Neuronal stem cell (in vitro differentiated cells): ENCODE results near the gene TRIB2.

Experiments used
- DNase-seq: peaks from one replicate; pipeline ENCODE4 v3.0.0-alpha.2; 2013; ENCODE audit warnings: low spot score
- H2AFZ ChIP-seq: one replicate; pipeline ENCODE4 v1.6.1; 2013; ENCODE audit warnings: mild to moderate bottlenecking, low read length, inconsistent platforms
- H2AK5ac ChIP-seq: 2 replicates; pipeline ENCODE4 v1.6.1; 2013; ENCODE audit warnings: low read depth, mild to moderate bottlenecking, inconsistent platforms, low read length, moderate library complexity, mixed read lengths
- H2BK120ac ChIP-seq: 2 replicates; pipeline ENCODE4 v1.6.1; 2013; ENCODE audit warnings: low read depth, mild to moderate bottlenecking, inconsistent platforms, low read length, moderate library complexity, mixed read lengths
- H2BK12ac ChIP-seq: one replicate; pipeline ENCODE4 v1.6.1; 2013; ENCODE audit warnings: low read length, inconsistent platforms
- H2BK15ac ChIP-seq: 2 replicates; pipeline ENCODE4 v1.6.1; 2013; ENCODE audit warnings: mild to moderate bottlenecking, low read length, inconsistent platforms, mixed read lengths
- H2BK5ac ChIP-seq: one replicate; pipeline ENCODE4 v1.6.1; 2013; ENCODE audit warnings: inconsistent platforms, mild to moderate bottlenecking, low read length, moderate library complexity
- H3K14ac ChIP-seq: one replicate; pipeline ENCODE4 v1.6.1; 2013; ENCODE audit warnings: low read length, inconsistent platforms
- H3K18ac ChIP-seq: 2 replicates; pipeline ENCODE4 v1.6.1; 2013; ENCODE audit warnings: low read length, inconsistent platforms
- H3K23ac ChIP-seq: 2 replicates; pipeline ENCODE4 v1.6.1; 2013; ENCODE audit warnings: low read depth, mild to moderate bottlenecking, mixed read lengths, low read length, inconsistent platforms; ENCODE audit not compliant: poor library complexity
- H3K27ac ChIP-seq: replicated peaks from 3 replicates; pipeline ENCODE4 v1.5.1; 2013; ENCODE audit warnings: low read length, inconsistent platforms
- H3K27me3 ChIP-seq, 3 experiments: 2 replicates each; pipeline ENCODE4 v1.6.1; 2013; ENCODE audit warnings: low read length in 3 of 3, mild to moderate bottlenecking in 2 of 3, inconsistent platforms in 1 of 3, low read depth in 1 of 3, mixed read lengths in 1 of 3, moderate library complexity in 1 of 3; ENCODE audit not compliant: control insufficient read depth in 3 of 3, insufficient read depth in 3 of 3
- H3K36me3 ChIP-seq, 2 donors: replicated peaks in 1 of 2; 2 replicates each; pipeline ENCODE4 v1.6.1; 2013; ENCODE audit warnings: low read length in 2 of 2; ENCODE audit not compliant: control insufficient read depth in 2 of 2, insufficient read depth in 2 of 2
- H3K4ac ChIP-seq: 2 replicates; pipeline ENCODE4 v1.6.1; 2013; ENCODE audit warnings: inconsistent platforms, mild to moderate bottlenecking, low read length, moderate library complexity
- H3K4me1 ChIP-seq, 2 donors: 1 replicate in 1 of 2; 2 replicates in 1 of 2; pipeline ENCODE4 v1.6.1; 2013; ENCODE audit warnings: low read length in 2 of 2, low read depth in 1 of 2; ENCODE audit not compliant: control insufficient read depth in 2 of 2, insufficient read depth in 1 of 2
- H3K4me2 ChIP-seq: one replicate; pipeline ENCODE4 v1.6.1; 2013; ENCODE audit warnings: mild to moderate bottlenecking, low read length, inconsistent platforms; ENCODE audit not compliant: insufficient read depth, poor library complexity, severe bottlenecking
- H3K4me3 ChIP-seq, 2 donors: 2 replicates each; pipeline ENCODE4 v1.5.1; 2013; ENCODE audit warnings: low read length in 2 of 2, mild to moderate bottlenecking in 2 of 2, inconsistent platforms in 1 of 2, moderate library complexity in 1 of 2
- H3K79me1 ChIP-seq: one replicate; pipeline ENCODE4 v1.6.1; 2013; ENCODE audit warnings: low read depth, mild to moderate bottlenecking, inconsistent platforms, low read length, moderate library complexity
- H3K9ac ChIP-seq: one replicate; pipeline ENCODE4 v1.6.1; 2013; ENCODE audit warnings: mild to moderate bottlenecking, low read depth, low read length, inconsistent platforms; ENCODE audit not compliant: poor library complexity
- H3K9me3 ChIP-seq, 2 donors: replicated peaks in 1 of 2; 2 replicates each; pipeline versions ENCODE3 to v1.6.1; 2013; ENCODE audit warnings: low read length in 2 of 2, mild to moderate bottlenecking in 2 of 2, inconsistent platforms in 1 of 2, low read depth in 1 of 2, mixed read lengths in 1 of 2, moderate library complexity in 1 of 2; ENCODE audit not compliant: control insufficient read depth in 2 of 2, insufficient read depth in 1 of 2
- H4K8ac ChIP-seq: one replicate; pipeline ENCODE4 v1.6.1; 2013; ENCODE audit warnings: low read depth, mild to moderate bottlenecking, inconsistent platforms, low read length, moderate library complexity
- H4K91ac ChIP-seq: one replicate; pipeline ENCODE4 v1.6.1; 2013; ENCODE audit warnings: low read length, low read depth, mild to moderate bottlenecking, inconsistent platforms; ENCODE audit not compliant: poor library complexity
- WGBS, 2 donors: extraction: QIAGEN DNeasy Blood & Tissue Kit; methylation state at CpG; one replicate each; pipeline ENCODE4 v1.1.7; 2013; ENCODE audit warnings: missing lambda C conversion rate in 2 of 2, mixed read lengths in 1 of 2; ENCODE audit not compliant: insufficient read length in 2 of 2, insufficient replicate concordance in 1 of 2; ENCODE audit errors: extremely low coverage in 2 of 2; 5-methylcytosine and 5-hydroxymethylcytosine counted together

TRIB2 gene

DNA sequence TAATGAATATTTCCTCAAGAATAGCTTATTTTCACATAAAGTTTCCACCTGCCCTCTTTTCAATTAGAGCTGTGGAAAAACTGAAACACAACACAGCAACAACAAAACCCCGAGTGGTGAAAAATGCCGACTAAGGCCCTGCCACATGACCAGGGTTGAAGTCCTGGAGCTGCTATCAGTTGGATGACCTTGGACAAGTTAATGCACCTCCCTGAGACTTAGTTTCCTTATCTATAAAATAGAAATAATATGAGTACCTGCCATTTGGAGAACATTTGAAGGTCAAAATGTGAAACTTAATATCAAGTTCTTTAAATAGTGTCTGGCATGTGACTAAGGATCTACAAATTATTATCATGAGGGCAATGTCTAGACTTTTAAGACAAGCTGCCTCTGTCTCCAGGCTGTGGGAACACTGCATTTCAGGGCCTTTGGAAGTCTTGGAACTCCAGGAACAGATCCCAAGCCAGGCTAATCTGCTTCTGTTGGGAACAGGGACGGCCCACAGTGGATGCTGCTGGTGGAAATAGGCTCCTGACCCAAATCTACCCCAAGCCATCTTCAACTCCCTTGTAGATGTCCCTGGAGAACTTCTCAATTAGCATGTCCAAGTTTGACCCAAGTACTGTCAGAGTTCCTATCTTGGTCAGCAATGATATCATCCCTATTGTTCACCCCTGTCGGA, 42.0 kb upstream of the TRIB2 start:
- Histone ChIP-seq H3K4me2 (no peak overlapping the region), H3K14ac (no peak overlapping the region), H3K9me3 (peaks cover 3 to 6% of the 10 kb centered on the region in 2 donors), H3K27me3 (no peaks in the 10 kb centered on the region), H3K79me1 (no peaks in the 10 kb centered on the region), H2BK15ac (no peak overlapping the region), H3K23ac (no peak overlapping the region), H3K18ac (no peak overlapping the region), H4K91ac (no peak overlapping the region), H2BK12ac (no peak overlapping the region), H3K4me3 (no peak overlapping the region), H2AK5ac (no peak overlapping the region), H3K36me3 (no peaks in the 10 kb centered on the region), H3K9ac (no peak overlapping the region), H3K4ac (no peak overlapping the region), H2BK5ac (no peak overlapping the region), H3K27ac (no peak overlapping the region), H3K4me1 (no peaks in the 10 kb centered on the region), H4K8ac (no peak overlapping the region), H2BK120ac (no peak overlapping the region), H2AFZ (no peak overlapping the region)
- no peak for DNase-seq
- WGBS, 2 donors: no CpG with 5 or more reads among the region's 4 CpGs

DNA sequence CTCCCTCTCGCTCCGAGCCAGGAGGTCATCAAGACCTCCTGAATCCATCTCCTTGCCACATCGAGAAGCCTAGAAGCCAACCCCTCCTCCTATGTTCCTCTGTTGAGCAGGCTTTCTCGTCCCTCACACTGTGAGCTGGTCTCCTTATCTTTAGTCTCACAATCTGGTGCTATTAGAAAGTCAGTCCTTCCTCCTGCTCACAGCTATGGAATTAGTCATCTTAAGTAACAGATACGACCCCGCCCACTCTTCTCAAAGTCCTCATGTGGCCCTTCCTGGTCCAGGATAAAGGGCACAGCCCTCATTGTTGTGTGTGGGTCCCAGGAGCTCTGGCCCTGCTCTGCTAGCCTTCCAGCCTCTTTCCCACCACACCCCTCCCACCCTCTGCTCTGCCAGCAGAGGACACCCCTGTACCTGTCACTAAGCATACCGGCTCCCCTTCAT, 41.4 kb upstream of the TRIB2 start:
- Histone ChIP-seq H3K4me1 (no peaks in the 10 kb centered on the region), H3K9ac (no peak overlapping the region), H3K27me3 (no peaks in the 10 kb centered on the region), H3K79me1 (no peaks in the 10 kb centered on the region), H3K4me3 (no peak overlapping the region), H2BK15ac (no peak overlapping the region), H2BK12ac (no peak overlapping the region), H2BK5ac (no peak overlapping the region), H2AFZ (no peak overlapping the region), H3K23ac (no peak overlapping the region), H2BK120ac (no peak overlapping the region), H3K27ac (no peak overlapping the region), H3K4ac (no peak overlapping the region), H3K4me2 (no peak overlapping the region), H3K14ac (no peak overlapping the region), H3K18ac (no peak overlapping the region), H4K8ac (no peak overlapping the region), H3K36me3 (no peaks in the 10 kb centered on the region), H2AK5ac (no peak overlapping the region), H3K9me3 (peaks cover 3 to 10% of the 10 kb centered on the region in 2 donors), H4K91ac (no peak overlapping the region)
- no CpG with 5 or more reads among the region's 7 CpGs for WGBS, 2 donors
- DNase-seq: no peak

DNA sequence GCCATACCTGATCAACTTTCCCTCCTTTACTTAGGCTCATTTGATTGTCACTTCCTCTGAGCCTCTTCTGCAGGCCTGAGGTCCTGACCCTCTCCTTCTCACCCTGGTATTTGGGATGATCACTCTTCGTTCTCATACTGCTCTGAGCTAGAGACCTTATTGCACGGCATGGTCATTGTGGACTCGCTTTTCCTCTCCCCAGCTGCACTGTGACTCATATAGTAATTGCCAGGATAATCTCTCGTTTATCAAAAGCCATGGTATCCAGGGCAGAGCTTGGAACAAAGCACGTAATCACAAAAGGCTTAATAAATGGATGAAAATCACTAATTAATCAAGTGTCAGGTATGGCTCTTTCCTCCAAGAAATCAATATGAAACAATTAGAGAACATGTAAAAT, 40.9 kb upstream of the TRIB2 start:
- no peak overlapping the region for H2BK15ac ChIP-seq
- no peak overlapping the region for H3K4me3 ChIP-seq
- no peaks in the 10 kb centered on the region for H3K36me3 ChIP-seq
- WGBS, 2 donors: no CpG with 5 or more reads among the region's 5 CpGs
- H2AFZ ChIP-seq: no peak overlapping the region
- no peak overlapping the region for H4K8ac ChIP-seq
- H3K27me3 ChIP-seq: no peaks in the 10 kb centered on the region
- no peak overlapping the region for H3K4me2 ChIP-seq
- no peak overlapping the region for H3K27ac ChIP-seq
- H2BK120ac ChIP-seq: no peak overlapping the region
- H3K4ac ChIP-seq: no peak overlapping the region
- no peak overlapping the region for H2BK12ac ChIP-seq
- H2BK5ac ChIP-seq: no peak overlapping the region
- no peak overlapping the region for H2AK5ac ChIP-seq
- H3K9me3 ChIP-seq: peaks cover 3 to 15% of the 10 kb centered on the region in 2 donors
- H4K91ac ChIP-seq: no peak overlapping the region
- H3K4me1 ChIP-seq: no peaks in the 10 kb centered on the region
- no peak overlapping the region for H3K14ac ChIP-seq
- H3K9ac ChIP-seq: no peak overlapping the region
- no peak overlapping the region for H3K18ac ChIP-seq
- no peaks in the 10 kb centered on the region for H3K79me1 ChIP-seq
- H3K23ac ChIP-seq: no peak overlapping the region
- no peak for DNase-seq

DNA sequence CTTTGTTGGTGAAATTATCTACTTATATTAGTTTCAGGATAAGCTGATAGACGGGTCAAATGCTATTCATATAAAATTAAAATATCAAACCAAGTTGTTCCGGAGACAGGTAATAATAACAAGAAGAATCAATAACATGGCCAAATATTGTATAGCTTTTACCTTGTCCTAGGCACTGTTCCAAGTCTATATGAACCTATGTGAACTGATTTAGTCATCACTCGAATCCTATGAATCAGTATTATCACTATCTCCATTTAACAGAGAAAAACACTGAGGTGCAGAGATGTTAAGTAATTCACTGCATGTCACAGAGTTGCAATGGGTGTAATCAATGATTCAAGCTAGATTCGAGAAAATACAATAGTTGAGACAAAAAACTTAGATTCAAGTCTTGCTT, 40.0 kb upstream of the TRIB2 start:
- Histone ChIP-seq H3K79me1 (no peaks in the 10 kb centered on the region), H3K4ac (no peak overlapping the region), H3K27me3 (no peaks in the 10 kb centered on the region), H3K27ac (no peak overlapping the region), H3K36me3 (no peaks in the 10 kb centered on the region), H2BK15ac (no peak overlapping the region), H3K9me3 (peaks cover 3 to 15% of the 10 kb centered on the region in 2 donors), H4K8ac (no peak overlapping the region), H4K91ac (no peak overlapping the region), H2BK120ac (no peak overlapping the region), H3K4me3 (no peak overlapping the region), H2BK12ac (no peak overlapping the region), H2AFZ (no peak overlapping the region), H2BK5ac (no peak overlapping the region), H3K14ac (no peak overlapping the region), H3K4me1 (no peaks in the 10 kb centered on the region), H3K18ac (no peak overlapping the region), H3K9ac (no peak overlapping the region), H3K4me2 (no peak overlapping the region), H3K23ac (no peak overlapping the region), H2AK5ac (no peak overlapping the region)
- no CpG with 5 or more reads among the region's 4 CpGs for WGBS, 2 donors
- no peak for DNase-seq
